HG02885 (cell line): ENCODE data around the gene GRAP2.

Source experiments
- ATAC-seq: cut with Tn5 transposase; IDR thresholded peaks from one replicate; pipeline ENCODE4 v1.9.1; 2021; ENCODE audit warnings: mild to moderate bottlenecking; ENCODE audit not compliant: unreplicated experiment, poor library complexity

Gene GRAP2

GRCh38 chr22:40004836-40005235 lies 104.0 kb downstream of the GRAP2 start:
- ATAC-seq, result no peak

- no peak for ATAC-seq
Observed at GRCh38 chr22:40006641-40007040, 105.8 kb downstream of the GRAP2 start.

- ATAC-seq, result no peak
Observed at GRCh38 chr22:40007853-40008710, 107.2 kb downstream of the GRAP2 start.

DNA sequence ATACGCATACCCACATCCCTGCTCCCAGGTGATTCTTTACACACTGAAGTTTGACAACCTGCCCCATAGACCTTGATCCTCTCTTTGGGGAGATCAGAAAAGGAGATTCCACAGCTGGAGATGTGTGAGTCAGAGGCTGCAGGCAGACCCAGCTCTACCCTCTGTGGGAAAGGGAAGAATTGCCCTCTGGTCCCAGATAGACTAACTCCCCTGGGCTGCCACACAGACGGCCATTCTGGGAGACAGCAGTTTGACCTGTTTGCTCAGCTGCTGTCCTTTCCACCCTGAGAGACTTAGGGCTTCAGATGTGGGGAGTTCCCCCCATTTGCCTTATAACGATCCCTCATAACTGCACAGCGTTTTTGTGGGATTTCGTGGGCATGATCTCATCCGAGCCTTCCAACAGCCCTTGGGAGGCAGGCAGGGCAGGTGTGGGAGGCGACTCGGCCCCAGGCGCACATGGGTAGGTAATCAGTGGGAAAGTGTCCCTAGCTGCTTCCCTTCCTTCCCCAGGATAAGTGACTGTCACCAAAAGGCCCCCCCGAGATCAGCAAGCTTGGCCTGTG lies 107.9 kb downstream of the GRAP2 start:
- ATAC-seq, result no peak

DNA sequence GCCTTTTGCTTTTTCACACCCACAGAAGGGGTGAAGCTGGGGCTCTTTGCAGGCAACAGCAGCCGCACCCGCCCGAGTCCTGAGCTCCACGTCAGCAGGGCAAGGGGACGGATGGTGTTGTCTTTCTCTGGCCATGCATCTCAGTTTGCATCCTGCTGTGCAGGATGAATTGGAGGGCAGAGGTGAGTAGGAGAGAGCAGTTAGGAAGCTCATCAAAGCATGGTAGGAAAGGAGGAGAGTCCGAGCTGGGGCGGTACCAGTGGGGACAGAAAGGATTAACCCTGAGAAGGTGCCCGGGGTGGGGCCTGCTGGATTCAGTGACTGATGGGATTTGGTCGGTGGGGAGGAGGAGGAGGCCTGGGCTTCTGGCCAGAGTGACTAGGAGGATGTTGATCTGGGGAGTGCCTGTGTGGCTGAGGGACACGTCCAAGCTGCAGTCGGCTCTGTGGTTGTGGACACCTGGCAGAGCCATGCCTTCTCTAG lies 108.4 kb downstream of the GRAP2 start:
- no peak for ATAC-seq

GRCh38 chr22:40009951-40010671 lies 109.2 kb downstream of the GRAP2 start:
- no peak for ATAC-seq

DNA sequence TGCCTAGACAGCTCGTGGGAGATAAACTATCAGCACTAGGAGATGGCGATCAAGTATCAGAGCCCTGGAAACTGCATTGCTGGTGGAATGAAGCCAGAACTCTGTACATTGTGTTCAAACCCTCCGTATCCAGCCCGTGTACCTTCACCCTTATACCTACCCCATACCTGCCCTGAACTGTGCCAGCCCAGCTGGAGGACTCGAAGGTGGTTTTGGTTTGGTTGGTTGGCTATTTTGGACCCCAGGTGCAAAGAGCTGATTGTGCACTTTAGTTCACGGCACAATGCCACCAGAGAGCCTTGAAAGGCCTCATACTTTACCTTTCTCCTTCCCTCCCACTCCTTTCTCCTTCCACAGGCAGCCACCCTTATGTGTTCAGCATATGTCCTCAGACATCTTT lies 109.9 kb downstream of the GRAP2 start:
- no peak for ATAC-seq

GRCh38 chr22:40014667-40015248 lies 113.9 kb downstream of the GRAP2 start:
- ATAC-seq, result no peak

DNA sequence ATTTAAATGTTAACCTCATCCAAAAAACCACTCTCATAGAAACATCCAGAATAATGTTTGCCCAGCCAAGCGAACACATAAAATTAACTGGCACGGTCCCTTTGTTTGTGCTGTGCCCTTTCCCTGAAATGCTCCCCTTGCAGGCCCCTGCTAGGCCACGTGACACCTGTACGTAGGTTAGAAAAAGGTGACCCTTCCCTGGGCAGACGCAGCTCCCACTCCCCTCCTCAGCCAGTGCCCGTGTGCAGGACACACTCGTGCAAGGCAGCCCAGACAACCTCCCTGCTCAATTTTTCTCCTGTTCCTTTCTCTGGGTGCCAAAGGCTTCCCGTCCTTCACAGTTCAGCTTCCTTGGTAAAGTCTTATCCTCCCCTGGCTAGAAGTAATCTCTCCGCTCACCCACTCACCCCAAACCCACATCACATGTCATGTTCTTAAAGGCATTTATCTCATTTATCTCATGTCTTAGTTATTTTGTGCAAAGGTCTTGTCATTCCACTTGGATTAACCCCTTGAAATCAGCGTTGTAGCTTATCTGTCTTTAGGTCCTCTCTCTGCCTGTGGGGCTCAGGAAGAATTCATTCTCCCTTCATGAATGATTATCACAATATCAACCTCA lies 114.6 kb downstream of the GRAP2 start:
- ATAC-seq, result no peak

DNA sequence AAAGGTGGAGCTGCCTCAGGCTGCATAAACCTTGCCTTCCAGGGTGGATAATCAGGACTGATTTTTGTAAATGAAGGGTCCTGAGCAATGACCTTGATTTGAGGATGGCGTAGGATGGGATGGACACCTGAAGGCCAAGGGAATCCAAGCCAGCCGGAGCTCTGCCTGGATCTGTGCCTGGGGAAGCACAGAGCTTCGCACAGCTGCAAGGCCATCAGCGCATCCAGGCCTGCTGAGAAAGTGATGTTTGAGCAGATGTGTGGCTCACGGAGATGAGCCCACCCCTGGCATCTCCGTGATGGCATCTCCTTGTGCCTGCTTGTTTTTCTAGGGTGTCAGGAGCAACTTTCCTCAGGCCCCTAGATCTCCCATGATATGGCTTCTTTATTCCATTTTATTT lies 117.2 kb downstream of the GRAP2 start:
- no peak for ATAC-seq

DNA sequence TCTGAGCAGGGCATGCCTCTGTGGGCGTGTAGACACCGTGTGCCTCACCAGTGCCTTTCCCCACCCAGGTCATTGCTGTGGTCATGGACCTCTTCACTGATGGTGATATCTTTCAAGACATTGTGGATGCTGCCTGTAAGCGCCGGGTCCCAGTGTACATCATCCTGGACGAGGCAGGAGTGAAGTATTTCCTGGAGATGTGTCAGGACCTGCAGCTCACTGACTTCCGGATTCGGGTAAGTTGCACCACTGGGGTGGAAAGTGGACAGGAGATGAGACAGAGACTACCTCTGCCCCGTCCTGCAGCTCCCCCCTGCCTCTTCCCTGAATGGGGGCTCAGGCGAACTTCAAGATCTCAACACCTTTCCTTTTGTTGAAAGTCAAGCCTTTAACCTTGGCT lies 118.2 kb downstream of the GRAP2 start:
- no peak for ATAC-seq

- ATAC-seq, result no peak
Observed at GRCh38 chr22:40020956-40021355, 120.1 kb downstream of the GRAP2 start.

DNA sequence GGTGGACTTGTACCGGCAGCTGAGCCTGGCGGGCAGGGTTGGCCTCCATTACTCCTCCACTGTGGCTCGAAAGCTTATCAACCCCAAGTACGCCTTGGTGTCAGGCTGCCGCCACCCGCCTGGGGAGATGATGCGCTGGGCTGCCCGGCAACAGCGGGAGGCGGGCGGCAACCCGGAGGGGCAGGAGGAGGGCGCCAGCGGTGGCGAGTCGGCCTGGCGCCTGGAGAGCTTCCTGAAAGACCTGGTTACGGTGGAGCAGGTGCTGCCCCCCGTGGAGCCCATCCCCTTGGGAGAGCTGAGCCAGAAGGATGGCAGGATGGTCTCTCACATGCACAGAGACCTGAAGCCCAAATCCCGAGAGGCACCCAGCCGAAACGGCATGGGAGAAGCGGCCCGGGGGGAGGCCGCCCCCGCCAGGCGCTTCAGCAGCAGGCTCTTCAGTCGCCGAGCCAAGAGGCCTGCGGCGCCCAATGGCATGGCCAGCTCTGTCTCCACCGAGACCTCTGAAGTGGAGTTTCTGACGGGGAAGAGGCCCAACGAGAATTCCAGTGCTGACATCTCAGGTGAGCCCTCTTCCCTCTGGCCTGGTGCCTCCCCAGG lies 120.6 kb downstream of the GRAP2 start:
- no peak for ATAC-seq

DNA sequence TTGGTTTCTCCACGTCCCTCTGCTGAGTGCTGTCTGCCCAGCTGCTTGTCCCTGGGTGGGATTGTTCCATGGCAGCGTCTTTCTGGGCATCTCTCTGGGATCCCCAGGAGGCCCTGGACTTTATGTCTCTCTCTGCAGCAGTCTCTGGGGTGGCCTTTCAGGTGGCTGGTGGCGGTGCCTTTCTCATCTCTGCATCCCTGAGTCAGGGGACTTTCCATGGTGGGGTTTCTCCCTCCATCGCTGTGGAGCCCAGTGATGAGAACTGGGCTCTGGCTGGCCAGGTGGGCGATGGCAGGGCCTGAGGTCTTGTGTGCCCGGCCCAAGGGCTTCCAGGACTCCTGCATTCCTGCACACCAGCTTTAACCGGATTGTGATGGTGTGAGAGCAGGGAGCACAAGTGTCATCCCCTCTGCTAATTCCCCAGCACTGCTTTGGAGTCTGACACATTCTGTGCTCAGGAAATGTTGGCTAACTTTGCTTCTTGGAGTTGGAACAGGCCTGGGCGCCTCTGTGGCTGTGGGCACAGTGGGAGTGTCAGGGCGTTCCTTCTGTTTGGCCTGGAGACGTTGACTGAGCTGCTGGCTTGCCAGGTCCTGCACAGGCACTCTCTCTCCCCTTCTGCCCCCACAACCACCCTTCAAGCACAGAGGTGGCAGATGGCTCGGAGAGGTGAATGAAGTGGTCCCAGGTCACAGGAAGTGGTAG lies 121.8 kb downstream of the GRAP2 start:
- no peak for ATAC-seq
